Lung (tissue), 12 donors: ENCODE measurements around the gene CDK5RAP2. TPM values are rescaled to one million over a fixed set of nuclear protein-coding genes. Genes with fewer than 3 reads are reported as not detected.

ENCODE experiments used
- ATAC-seq: fragments of 200-7000 bp; cut with Tn5 transposase; one replicate; pipeline ENCODE4 v1.9.1; 2020; ENCODE audit warnings: moderate number of reproducible peaks; ENCODE audit not compliant: insufficient read depth, low FRiP score
- DNase-seq, 3 donors: peaks; one replicate each; pipeline ENCODE4 v3.0.0-alpha.2; 2013 to 2017
- H3K27ac ChIP-seq, 2 donors: one replicate each; pipeline ENCODE4 v1.5.1; 2013; ENCODE audit warnings: mild to moderate bottlenecking in 2 of 2, moderate library complexity in 2 of 2, control low read depth in 1 of 2, inconsistent platforms in 1 of 2, low read depth in 1 of 2, low read length in 1 of 2
- H3K27me3 ChIP-seq, 3 donors: one replicate each; pipeline ENCODE4 v1.5.1; 2013; ENCODE audit warnings: low read length in 2 of 3; ENCODE audit not compliant: control insufficient read depth in 3 of 3, insufficient read depth in 3 of 3
- H3K36me3 ChIP-seq, 4 donors: one replicate each; pipeline ENCODE4 v1.5.1; 2013; ENCODE audit warnings: low read length in 4 of 4, mild to moderate bottlenecking in 1 of 4, moderate library complexity in 1 of 4; ENCODE audit not compliant: control insufficient read depth in 4 of 4, insufficient read depth in 4 of 4
- H3K4me1 ChIP-seq, 5 donors: one replicate each; pipeline ENCODE4 v1.5.1; 2013; ENCODE audit warnings: low read length in 5 of 5, mild to moderate bottlenecking in 2 of 5, moderate library complexity in 1 of 5; ENCODE audit not compliant: control insufficient read depth in 5 of 5, insufficient read depth in 5 of 5
- H3K4me3 ChIP-seq: one replicate; pipeline ENCODE4 v1.5.1; 2013; ENCODE audit warnings: mild to moderate bottlenecking, control low read depth, moderate library complexity
- H3K9ac ChIP-seq, 2 donors: one replicate each; pipeline ENCODE4 v1.5.1; 2013; ENCODE audit warnings: low read length in 2 of 2, control low read depth in 1 of 2; ENCODE audit not compliant: insufficient read depth in 1 of 2
- H3K9me3 ChIP-seq, 4 donors: one replicate each; pipeline ENCODE4 v1.5.1; 2013; ENCODE audit warnings: low read length in 3 of 4, mild to moderate bottlenecking in 1 of 4, moderate library complexity in 1 of 4; ENCODE audit not compliant: control insufficient read depth in 4 of 4, insufficient read depth in 3 of 4
- WGBS, 2 donors: extraction: QIAGEN DNeasy Blood & Tissue Kit; methylation state at CpG; one replicate each; pipeline ENCODE4 v1.1.7; 2013; 5-methylcytosine and 5-hydroxymethylcytosine counted together
- polyA plus RNA-seq, 2 donors: library from polyadenylated mRNA; stranded (reverse); fragments of 200-250 nt; gene quantifications; one replicate each; pipeline ENCODE4 v1.2.1, GENCODE V29; 2013
- total RNA-seq, 2 donors: library from RNA; depleted of rRNA in 1 of 2; stranded (reverse); fragments of >200 nt in 1 of 2; gene quantifications; one replicate each; pipeline ENCODE4 v1.2.1, GENCODE V29; 2014 to 2021
- TF ChIP-seq, protein P1 (sequence below): IDR thresholded peaks from 2 replicates; pipeline ENCODE4 v1.5.1; 2012; ENCODE audit warnings: mild to moderate bottlenecking; ENCODE audit errors: control extremely low read depth, extremely low read depth
- donor health status: control.
- donor health status: control.
- donor health status: Bipolar disorder and iron deficiency.
- donor health status: healthy.
- donor health status: DM: yes; HTN: yes; CAD: no.

Gene CDK5RAP2
- total and polyA plus RNA-seq, 4 donors = 25.6 to 65.7 (median 35.9) TPM

GRCh38 chr9:120440791-120441190 lies 139.2 kb downstream of the CDK5RAP2 start:
- ATAC-seq (no peak), DNase-seq (peak in 1 of 3 donors; percentile 45)
- no peaks in the 10 kb centered on the region for H3K27me3 ChIP-seq
- H3K36me3 ChIP-seq = peaks cover 7 to 34% (median 15%) of the 10 kb centered on the region in 4 donors
- TF ChIP-seq, protein P1, sequence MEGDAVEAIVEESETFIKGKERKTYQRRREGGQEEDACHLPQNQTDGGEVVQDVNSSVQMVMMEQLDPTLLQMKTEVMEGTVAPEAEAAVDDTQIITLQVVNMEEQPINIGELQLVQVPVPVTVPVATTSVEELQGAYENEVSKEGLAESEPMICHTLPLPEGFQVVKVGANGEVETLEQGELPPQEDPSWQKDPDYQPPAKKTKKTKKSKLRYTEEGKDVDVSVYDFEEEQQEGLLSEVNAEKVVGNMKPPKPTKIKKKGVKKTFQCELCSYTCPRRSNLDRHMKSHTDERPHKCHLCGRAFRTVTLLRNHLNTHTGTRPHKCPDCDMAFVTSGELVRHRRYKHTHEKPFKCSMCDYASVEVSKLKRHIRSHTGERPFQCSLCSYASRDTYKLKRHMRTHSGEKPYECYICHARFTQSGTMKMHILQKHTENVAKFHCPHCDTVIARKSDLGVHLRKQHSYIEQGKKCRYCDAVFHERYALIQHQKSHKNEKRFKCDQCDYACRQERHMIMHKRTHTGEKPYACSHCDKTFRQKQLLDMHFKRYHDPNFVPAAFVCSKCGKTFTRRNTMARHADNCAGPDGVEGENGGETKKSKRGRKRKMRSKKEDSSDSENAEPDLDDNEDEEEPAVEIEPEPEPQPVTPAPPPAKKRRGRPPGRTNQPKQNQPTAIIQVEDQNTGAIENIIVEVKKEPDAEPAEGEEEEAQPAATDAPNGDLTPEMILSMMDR = no peak
- no peak overlapping the region for H3K27ac ChIP-seq
- peaks cover 0 to 27% (median 13%) of the 10 kb centered on the region in 5 donors for H3K4me1 ChIP-seq
- no peak overlapping the region for H3K9ac ChIP-seq
- WGBS, 2 donors = 79 to 83% methylated on average over 1 of the region's 1 CpG
- H3K9me3 ChIP-seq = no peaks in the 10 kb centered on the region
- no peak overlapping the region for H3K4me3 ChIP-seq

DNA sequence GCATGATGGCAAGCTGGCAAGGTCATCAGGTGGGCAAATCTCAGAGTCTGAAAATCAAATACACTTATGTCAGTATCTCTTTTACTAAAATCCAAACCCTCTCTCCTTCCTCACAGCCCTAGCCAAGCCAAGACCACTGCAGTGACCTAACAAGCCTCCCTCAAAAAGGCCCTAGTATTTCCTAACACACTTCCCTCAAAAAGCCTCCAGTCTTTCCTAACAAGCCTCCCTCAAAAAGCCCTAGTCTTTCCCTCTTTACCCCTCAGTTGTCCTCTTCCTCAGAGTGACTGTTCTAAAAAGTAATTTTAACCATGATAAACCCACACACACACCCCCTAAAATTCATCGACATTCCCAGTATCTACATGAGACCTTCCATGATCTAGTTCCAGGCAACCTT lies 140.0 kb downstream of the CDK5RAP2 start:
- H3K4me1 ChIP-seq = peaks cover 0 to 36% (median 11%) of the 10 kb centered on the region in 5 donors
- H3K9me3 ChIP-seq = no peaks in the 10 kb centered on the region
- H3K27me3 ChIP-seq = no peaks in the 10 kb centered on the region
- no peak overlapping the region for H3K27ac ChIP-seq
- no peak overlapping the region for H3K9ac ChIP-seq
- H3K36me3 ChIP-seq = peaks cover 7 to 34% (median 15%) of the 10 kb centered on the region in 4 donors
- 88 to 97% methylated on average over 1 of the region's 1 CpG for WGBS, 2 donors
- TF ChIP-seq, protein P1 = no peak
- DNase-seq (no peak), ATAC-seq (no peak)
- H3K4me3 ChIP-seq = no peak overlapping the region

- TF ChIP-seq, protein P1 = no peak
- peak in 2 of 3 donors; percentile 5 to 10 for DNase-seq
- Histone ChIP-seq H3K9me3 (no peaks in the 10 kb centered on the region), H3K27ac (no peak overlapping the region), H3K4me1 (peaks cover 0 to 45% (median 14%) of the 10 kb centered on the region in 5 donors), H3K36me3 (peaks cover 7 to 34% (median 15%) of the 10 kb centered on the region in 4 donors), H3K9ac (no peak overlapping the region), H3K27me3 (no peaks in the 10 kb centered on the region), H3K4me3 (no peak overlapping the region)
- WGBS, 2 donors = 84 to 91% methylated on average over 9 of the region's 9 CpGs
- no peak for ATAC-seq
Measured at GRCh38 chr9:120438836-120439546, 141.0 kb downstream of the CDK5RAP2 start.
